Urothelium cell line (cell line): ENCODE measurements around the gene EMID1.

Experiments
- DNase-seq: peaks from one replicate; pipeline ENCODE4 v3.0.0; 2011; ENCODE audit warnings: low spot score, mixed read lengths
- FAIRE-seq: peaks from 2 replicates; lab custom pipeline; 2011; peaks lifted over from hg19 to GRCh38; lab: Jason Lieb, UNC

Gene EMID1

DNA sequence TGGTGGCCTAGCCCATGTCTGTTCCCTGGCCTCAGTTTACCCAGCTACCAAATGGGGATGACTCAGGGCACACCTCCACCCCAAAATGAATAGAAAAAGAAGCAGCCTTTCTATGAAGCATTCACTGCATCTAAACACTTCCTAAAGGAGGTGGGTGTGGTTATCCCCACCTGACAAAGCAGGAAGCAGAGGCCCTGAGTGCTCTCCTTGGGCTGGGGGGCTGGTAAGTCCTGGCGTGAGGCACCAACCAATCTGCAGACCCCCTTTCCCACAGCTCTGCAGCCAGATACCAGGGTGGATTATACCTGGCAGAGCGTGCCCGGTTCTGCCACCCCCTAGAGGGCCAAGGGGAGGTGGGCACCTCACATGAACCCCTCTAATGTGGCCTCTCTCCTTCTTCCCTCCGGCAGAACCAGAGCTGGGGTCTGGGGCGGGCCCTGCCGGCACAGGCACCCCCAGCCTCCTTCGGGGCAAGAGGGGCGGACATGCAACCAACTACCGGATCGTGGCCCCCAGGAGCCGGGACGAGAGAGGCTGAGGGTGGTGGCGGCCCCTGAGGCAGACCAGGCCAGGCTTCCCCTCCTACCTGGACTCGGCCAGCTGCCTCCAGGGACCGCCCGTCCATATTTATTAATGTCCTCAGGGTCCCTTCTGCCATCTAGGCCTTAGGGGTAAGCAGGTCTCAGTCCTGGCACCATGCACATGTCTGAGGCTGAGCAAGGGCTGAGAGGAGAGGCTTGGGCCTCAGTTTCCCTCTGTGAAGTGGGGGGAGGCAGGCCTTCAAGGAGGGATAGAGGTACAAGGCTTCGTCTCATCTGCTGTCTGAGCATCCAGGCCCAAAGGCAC, 52.9 kb downstream of the EMID1 start:
- FAIRE-seq: no peak

DNA sequence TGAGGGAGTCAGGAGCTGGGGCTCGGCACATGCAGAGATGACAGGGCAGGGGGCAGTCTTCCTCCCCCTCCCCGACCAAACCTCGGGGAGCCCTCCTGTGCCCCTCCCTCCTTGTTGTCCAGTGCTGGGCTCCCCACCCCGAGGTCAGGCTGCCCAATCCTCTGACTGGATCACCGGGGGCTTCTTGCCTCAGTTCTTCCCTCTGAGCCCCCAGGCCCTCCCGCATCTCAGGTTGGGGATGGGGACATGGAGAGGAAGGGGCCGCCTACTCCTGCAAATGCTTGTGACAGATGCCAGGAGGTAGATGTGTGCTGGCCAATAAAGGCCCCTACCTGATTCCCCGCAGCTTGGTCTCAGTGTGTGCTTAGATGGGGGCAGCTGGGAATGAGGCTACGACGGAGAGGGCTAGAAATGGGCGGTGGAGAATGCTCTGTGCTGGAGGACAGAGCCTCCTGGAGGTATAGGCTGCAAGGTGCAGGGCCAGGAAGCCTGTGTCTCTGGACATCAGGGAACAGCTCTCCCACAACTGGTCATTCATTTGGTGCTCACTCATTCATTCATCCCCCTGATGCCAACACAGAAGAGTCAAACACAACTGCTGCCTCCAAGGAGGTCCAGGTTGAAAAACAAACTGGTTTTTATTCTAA, 53.7 kb downstream of the EMID1 start:
- FAIRE-seq: no peak
- DNase-seq: no peak

More for the DNA sequence above, 52.9 kb downstream of the EMID1 start:
- DNase-seq: no peak

DNA sequence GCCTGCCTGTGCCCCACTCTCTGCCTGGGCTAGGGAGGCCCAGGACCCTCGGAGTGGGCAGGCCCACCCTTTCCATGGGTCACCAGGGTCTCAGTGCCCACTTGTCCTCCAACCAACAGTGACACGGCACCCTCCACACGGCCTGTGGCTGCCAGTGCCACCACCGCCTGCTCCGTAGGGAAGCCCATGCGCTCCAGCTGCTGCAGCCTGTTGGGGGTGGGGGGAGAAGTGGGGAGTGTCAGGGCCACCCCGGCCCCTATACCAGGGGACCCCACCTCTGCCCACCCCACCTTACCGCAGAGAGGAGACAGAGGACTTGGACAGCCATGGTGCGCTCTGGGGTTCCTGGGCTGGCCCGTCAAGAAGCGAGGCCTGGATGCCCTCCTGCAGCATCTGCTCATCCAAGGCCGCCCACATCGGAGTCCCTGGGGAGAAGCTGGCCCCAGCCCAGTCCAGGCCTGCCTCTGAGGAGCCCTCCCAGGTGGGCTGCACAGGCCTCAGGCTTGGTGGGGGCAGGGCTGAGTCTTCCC, 54.4 kb downstream of the EMID1 start:
- FAIRE-seq (no peak), DNase-seq (no peak)

DNA sequence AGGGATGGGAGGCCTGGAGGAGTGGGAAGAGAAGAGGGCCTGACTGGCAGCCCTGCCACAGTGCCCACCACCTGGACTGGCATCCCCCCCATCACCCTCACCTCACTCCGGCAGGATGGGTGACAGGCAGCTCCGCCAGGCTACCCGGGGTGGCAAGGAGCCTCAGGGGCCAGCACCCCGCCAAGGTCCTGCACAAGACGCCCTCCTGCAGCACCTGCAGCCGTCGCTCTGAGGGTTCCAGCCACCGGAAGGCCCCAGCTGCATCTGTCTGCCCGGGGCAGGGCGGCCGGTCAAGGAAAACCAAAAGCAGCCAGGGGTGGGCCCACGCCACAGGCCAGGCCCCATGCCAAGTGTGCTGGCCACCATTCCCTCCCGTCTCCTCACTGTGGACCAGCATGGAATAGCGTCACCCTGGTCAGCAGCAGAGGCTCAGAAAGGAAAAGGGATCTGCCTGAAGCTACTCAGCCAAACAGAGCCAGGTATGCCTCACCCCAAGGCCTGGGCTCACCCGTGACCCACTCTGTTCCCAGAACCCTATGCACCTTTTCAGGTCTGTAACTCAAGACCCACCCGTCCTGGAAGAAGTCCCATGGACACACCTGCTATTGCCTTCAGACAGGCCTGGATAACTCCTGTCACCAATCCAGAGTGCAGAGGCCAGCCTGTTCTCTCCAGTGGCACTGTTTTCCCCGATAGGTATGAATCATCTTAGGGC, 55.1 kb downstream of the EMID1 start:
- no peak for DNase-seq
- no peak for FAIRE-seq

DNA sequence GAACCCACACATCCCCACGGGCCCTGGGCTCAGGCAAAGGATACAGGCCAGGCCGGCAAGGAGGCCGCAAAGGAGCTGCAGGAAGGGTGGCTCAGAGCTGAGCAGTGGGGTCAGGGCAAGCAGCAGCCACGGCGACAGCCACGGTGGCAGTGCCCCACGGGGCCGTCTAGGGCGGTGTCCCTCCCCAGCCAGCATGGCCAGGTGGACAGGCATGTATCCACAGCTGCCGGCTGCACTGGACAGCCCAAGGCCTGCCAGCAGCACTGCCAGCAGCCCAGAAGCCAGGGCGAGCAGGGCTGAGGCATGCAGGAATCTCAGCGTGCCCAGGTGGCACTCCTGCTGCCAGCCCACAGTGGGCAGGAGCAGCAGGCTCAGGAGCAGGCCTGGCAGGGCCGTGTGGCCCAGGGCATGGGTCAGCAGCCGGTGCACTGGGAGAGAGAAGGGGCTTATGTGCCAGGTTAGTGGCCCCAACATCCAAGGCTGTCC, 58.1 kb downstream of the EMID1 start:
- DNase-seq (no peak), FAIRE-seq (peak; percentile 74)

DNA sequence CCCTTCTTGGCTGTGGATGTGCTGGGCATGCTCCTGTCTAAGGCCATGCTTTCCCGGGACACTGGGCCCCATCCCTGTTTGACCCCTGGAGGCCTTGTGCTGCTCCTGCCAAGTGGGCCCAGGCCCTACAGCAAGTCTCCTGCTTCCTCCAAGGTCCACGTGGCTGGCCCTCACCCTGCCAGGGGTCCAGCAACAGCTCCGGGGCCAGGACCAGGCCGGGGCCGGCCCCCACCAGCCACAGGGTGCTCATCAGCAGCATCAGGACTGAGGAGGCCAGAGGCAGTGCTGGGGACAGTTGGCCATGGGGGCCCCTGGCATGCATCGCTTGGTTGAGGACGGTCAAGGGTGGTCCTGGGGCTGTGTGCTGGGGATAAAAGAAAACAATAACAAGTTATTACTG, 59.6 kb downstream of the EMID1 start:
- no peak for FAIRE-seq

DNA sequence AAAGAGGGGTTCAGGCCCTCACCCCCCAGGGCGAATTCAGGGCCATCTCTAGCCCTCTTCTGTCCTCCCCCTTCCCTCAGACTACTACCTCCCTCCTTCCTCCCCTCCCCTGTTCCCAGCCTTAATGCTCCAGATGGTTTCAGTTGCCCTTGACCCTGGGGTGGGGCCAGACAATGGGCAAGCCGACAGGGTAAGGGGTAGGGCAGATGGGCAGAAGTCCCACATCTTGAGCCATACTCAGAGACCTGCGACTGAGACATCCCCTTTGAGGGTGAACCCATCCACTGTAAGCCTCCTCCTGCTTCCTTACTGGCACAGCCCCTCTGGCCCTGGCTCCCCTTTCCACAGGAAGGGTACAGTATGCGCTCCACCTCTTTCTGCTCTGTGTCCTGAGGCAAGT, 60.2 kb downstream of the EMID1 start:
- DNase-seq: no peak
- FAIRE-seq: no peak

More for the DNA sequence above, 59.6 kb downstream of the EMID1 start:
- DNase-seq: no peak

DNA sequence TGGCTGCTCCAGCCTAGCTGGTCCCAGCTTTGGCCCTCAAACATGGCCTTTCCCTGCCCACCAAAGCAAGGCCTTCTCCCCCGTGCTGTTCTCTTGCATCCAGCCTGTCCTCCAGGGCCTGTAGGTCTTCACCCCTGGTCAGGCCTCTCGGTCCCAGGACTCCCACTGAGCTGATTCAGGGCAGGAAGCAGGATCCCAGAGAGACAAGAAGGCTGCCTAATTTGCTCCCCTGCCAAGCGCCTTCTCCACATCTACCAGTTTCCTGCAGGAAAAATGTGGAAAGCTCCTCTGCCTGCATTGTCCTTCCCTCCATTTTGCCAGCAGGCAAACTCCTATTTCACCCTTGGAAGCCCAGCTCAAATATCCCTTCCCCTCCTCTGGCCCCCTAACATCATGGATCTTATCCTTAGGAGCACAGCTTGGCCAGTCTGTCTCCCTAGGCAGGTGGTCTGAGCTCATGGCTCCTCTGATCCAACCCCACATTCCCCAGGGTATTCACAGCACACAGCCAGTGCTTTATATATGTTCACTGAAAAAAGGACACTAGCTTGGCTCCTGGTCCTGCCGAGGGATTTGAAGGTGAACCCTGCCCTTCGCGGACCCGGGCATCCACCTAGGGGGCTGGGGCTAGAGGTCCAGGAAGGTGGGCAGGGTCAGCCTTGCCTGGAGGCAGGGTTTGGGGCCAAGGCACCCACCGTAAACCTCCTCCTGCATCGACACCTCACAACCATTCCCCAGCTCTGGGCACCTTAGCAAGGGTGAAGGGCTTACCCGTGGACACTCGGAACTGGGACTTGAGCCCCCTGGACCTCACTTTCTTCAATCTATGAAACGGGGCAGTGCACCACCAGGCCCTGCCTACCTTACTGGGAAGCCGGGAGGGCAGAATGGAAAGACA, 61.1 kb downstream of the EMID1 start:
- DNase-seq: no peak
- FAIRE-seq: no peak

DNA sequence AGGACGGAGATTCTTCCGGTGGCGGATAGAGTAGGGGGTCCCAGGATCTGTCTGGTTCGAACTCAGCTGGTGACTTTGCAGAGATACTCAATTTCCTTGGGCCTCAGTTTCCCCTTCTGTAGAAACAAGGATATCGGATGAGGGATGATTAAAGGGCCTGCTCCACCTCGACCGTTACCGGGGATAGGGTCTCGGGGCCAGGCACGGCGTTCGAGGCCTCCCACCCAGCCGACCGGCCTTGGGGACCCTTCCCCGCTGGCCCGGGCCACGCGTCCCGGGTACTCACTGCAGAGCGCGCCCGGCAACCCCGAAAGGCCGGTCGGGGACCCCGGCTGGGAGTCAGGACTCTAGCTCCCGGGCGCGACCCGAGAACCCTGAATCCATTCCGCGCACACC, 61.8 kb downstream of the EMID1 start:
- FAIRE-seq: no peak

DNA sequence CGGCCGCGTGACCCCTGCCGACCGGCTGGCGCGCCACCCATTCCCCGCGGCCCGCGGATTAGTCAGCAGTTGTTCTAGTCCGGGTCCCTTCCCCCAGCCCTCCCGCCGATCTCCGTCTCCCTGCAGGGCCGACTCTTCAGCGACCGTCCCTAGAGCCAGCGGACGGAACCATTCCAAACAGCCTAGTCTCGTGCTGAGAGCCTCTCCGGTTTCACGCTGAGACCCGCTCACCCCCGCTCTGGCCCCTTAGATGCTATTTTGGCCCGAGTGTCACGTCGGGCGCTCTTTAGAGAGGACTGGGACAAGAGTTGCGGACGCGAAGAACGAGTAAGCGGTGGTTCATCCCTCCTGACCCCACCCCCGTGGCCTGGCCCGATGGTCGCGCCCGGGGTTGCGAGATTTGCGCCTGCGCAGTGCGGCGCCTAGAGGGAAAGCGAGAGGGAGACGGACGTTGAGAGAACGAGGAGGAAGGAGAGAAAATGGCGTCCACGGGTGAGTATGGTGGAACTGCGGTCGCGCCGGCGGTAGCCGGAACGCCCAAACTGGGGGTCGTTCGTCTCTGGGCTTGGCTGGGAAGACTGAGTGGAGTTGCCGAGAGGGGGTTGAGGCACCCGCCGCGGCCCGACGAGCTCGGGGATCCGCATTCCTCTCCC, 62.3 kb downstream of the EMID1 start, which contains the start of the genes EWSR1 and RHBDD3:
Gene EWSR1, plus strand, starts transcription at position 411 of the 653 bp plus-strand sequence. Its CDS starts 69 bp downstream, at position 480.
Gene RHBDD3, minus strand, starts transcription at position 124 of the 653 bp plus-strand sequence. CDS start 2,355 bp downstream, outside the sequence.
- FAIRE-seq (peak; percentile 73), DNase-seq (peak; percentile 97)

More for the DNA sequence above, 61.8 kb downstream of the EMID1 start:
- no peak for DNase-seq

DNA sequence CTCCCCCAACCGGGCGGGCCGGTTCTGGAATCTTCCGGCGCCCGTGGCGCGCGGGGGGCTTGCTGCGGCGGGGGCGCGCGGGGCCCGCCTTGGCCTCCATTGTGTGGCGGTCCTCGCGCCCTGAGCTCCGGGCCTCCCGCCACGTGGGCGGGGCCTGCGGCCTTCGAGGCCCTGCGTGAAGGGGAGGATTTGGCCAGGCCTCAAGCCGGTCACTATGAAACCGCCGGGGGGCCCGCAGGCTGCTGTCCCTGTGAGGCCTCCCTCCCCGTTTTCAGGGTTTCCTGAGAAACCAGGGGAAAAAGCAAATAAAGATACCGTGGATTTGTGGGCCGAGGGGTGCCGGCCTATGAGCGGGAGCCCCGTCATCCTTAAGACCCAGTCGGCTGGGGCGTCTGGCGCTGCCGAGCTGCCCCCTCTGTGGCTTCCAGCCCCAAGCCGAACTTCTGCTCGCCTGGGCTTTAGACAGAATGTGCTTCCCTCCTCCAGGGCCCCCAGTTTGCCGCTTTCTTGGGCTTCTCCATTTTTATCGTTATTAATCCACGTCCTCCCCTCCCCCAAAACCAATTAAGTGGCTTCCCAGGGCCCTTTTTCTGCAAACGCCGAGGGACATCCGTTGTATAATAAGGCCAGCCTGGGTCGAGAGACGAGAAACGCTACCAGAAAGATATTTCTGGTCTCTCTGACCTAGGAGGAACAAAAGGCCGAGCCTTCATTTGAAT, 63.0 kb downstream of the EMID1 start:
- FAIRE-seq (no peak), DNase-seq (peak; percentile 67)

DNA sequence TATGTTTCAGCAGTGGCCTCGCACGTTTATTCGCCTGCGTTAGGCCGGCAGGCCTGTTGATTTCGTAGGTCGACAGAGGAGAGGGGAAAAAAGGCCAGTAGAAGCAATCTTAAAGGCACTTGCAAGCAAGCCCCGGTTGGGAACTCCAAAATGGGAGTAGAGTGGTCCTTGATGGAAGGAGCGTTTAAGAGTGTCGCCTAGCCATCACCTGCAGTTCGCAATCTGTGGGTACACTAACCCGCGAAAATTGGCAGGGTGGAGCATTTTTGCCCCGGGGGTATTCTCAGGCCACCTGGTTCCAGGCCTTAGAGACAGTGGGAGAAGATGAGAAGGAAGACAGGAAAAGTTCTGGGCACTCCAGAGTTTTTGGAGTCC, 63.5 kb downstream of the EMID1 start:
- DNase-seq (no peak), FAIRE-seq (no peak)

DNA sequence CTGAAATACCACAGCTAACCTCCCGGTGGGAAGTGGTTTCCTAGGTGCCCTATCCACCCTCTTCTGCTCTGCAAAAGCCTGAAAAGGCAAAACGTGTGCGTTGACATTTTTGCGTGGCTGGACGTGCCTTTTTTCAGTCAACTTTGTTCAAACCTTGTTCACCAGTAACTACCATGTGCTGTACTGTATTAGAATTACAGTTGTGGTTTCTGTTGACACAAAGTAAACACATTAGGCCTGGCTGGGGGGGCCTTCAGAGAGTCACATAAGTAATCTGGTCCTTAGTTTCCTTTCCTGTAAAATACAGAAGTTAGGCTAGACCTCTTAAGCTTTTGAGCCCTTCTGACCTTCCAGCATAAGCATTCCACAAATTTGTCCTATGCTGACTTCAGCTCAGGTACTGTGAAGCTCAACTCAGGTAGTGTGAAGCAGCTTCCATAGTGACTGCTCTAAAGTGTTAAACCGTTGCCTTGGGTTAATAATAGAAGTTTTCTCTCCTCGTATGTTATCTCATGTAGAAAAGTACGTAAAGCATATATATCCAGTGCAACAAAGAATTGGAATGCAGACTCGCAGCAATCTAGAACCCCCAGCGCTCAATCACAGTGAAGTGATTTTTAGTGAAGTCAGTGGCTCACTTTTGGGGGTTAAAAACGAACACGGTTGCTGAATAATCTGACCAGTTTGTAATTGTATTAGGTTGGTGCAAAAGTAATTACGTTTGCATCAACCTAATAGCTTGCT, 64.2 kb downstream of the EMID1 start:
- no peak for DNase-seq
- no peak for FAIRE-seq

DNA sequence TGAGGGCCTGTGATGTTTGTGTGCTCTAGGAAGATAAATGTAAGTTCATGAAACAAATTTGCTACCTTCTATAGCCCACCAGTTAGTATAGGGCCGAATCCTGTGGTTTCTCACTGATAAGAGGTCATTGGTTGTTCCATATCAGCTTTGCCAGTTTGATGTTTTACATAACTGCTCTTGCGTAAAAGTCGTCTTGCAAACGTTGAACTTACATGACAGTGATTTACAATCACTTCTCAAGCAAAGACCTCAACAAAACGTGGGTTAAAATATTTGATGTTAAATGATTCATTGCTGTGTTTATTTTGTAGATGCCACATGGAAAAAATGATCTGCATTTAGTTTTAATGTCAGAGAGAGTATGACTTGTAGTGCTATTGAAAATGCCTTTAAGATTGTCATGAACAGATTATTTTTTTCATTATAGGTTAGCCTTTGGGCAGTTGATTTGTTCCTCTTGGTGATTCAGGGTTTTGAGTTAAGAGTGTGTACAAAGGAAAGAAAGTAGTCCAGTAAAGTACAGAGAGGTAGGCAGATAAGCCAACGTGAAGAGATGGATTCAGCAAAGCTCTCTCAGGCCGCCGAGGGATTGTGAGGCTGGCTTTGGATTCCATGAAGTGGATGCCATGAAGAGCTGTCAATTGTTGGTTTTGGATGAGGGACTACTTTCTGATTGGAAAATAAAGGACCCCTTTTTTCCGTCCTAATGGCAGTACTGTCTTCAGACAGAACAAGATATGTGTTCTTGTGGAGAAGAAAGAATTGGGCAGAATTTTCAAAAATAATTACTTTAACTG, 65.0 kb downstream of the EMID1 start:
- DNase-seq (no peak), FAIRE-seq (no peak)

DNA sequence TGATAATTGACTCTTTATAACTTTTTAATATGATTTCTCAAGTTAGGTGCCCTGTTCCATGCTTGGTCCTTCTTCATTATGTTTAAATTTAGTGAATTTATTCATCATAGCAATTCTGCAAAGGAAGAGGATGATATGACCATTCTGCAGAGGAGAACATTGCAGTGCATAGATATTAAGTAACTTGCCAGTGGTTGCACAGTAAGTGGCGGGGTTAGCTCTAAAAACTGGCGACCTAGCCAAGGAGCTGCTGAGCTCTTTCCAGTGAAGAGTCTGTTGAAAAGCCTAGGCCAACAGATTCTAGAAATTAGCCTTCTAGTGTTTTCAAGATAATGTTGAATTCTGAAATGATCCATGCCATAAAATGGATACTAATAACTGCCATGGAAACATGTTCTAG, 66.9 kb downstream of the EMID1 start:
- no peak for FAIRE-seq
- DNase-seq: no peak

DNA sequence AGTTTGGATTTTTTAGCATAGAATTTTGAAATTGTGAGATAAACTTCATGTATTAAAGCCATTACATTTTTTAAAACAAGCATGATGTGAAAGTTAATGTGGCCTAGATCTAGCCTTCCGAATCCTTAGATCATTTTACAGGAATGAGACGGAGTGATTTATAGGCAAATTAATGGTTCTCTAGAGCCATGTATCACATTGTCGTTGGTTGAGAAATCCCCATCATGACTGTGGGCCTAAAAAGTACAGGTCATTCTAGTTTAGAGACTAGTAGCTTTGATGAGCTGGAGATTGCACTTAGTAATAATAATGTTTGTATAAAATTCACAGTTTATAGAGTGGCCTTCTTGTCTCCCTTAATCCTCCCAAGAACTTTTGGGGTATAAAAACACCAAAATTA, 69.5 kb downstream of the EMID1 start:
- DNase-seq (no peak), FAIRE-seq (no peak)

DNA sequence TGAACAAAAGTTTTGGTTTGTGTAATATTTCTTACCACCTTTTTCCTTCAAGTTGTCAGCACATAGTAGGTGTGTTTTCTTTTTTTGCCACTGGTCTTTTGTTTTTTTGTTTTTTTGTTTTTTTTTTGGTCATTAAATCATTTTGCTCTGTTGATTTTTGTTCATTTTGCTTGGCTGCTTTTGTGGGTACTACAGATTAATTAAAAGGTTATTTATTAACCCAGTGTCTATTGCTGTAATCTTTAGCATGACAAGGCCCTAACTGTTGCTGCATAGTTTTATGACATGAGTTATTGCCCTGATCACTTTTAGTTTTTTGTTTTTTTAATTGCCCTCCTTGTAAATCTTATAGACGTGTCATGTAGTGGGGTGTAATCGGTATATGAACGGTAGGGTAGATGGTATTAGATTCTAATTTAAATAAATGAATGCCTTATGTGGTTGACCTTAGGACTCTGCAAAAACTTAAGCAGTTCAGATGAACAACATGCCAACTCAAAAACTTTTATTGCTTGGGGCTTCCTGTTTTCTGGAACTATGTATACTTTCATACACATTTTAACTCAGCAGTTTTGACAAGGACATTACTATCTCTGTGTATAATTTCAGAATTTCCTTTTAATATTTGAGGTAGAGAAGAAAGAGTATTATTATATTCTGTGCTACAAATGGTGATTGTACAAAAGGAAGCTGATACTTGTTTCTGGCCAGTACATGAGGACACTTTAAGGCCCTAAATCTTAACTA, 70.3 kb downstream of the EMID1 start:
- FAIRE-seq: no peak
- no peak for DNase-seq
